HCT116 (cell line): Measurements from ENCODE around the gene RTL10. TPM values are rescaled to one million over a fixed set of nuclear protein-coding genes. Genes with fewer than 3 reads are reported as not detected.

Experiments
- ATAC-seq: fragments of 200-7000 bp; cut with Tn5 transposase; 2 replicates; pipeline ENCODE4 v1.9.1; 2020; ENCODE audit warnings: mild to moderate bottlenecking, moderate library complexity
- BruUV-seq: library from RNA; stranded (reverse); fragments of 400-500 nt; replicated peaks from 2 replicates; lab custom pipeline; 2021; lab: Mats Ljungman, UMichigan
- CTCF ChIA-PET: fragments of 300-600 bp; sonication (Branson Sonifier 250); formaldehyde crosslinking; loops from one replicate; lab custom pipeline; 2021; ENCODE audit warnings: antibody characterized with exemption; lab: Charles Lee
- POLR2A ChIA-PET: fragments of 300-600, 350-600 bp; sonication (Branson Sonifier 250); formaldehyde crosslinking; loops from one replicate; lab custom pipeline; 2021; ENCODE audit warnings: antibody characterized with exemption; lab: Charles Lee
- RAD21 ChIA-PET, 2 experiments: fragments of 300-600 bp; sonication (Branson Sonifier 250); formaldehyde crosslinking; loops; one replicate each; lab custom pipeline; 2023; ENCODE audit warnings: low total read pairs in 2 of 2; ENCODE audit not compliant: uncharacterized antibody in 2 of 2, unreplicated experiment in 2 of 2, low non-redundant PET in 1 of 2; lab: Charles Lee
- DNase-seq: peaks from one replicate; pipeline ENCODE4 v3.0.0-alpha.2; 2010; ENCODE audit warnings: low read depth, low spot score
- H2AFZ ChIP-seq: fragments of 200-600 bp; shearing (Covaris generic), sonication (generic); 2 replicates; pipeline ENCODE4 v1.6.1; 2017; ENCODE audit warnings: low read depth, mixed run types, mixed read lengths, antibody characterized with exemption, low read length; ENCODE audit not compliant: poor library complexity, severe bottlenecking
- H3K27ac ChIP-seq: 2 replicates; pipeline ENCODE4 v1.5.1; 2012; ENCODE audit warnings: low read depth, low read length
- H3K27me3 ChIP-seq: fragments of 200-600 bp; sonication (generic); 2 replicates; pipeline ENCODE4 v1.6.1; 2016; ENCODE audit warnings: mixed run types, low read length, mixed read lengths; ENCODE audit not compliant: insufficient read depth
- H3K36me3 ChIP-seq, 2 experiments: fragments of 200-500 bp in 1 of 2; fragments of 200-600 bp in 1 of 2; sonication (Bioruptor generic) in 1 of 2; sonication (generic) in 1 of 2; 2 replicates each; pipeline versions ENCODE4 v1.5.1 to v1.6.1; 2014 to 2016; ENCODE audit warnings: low read length in 2 of 2, inconsistent platforms in 1 of 2, mixed read lengths in 1 of 2, mixed run types in 1 of 2; ENCODE audit not compliant: insufficient read depth in 2 of 2, control insufficient read depth in 1 of 2
- H3K4me1 ChIP-seq, 2 experiments: fragments of 200-600 bp in 1 of 2; sonication (generic) in 1 of 2; 2 replicates each; pipeline versions ENCODE4 v1.5.1 to v1.6.1; 2012 to 2017; ENCODE audit warnings: low read length in 2 of 2, inconsistent platforms in 1 of 2, mild to moderate bottlenecking in 1 of 2, mixed read lengths in 1 of 2, mixed run types in 1 of 2, moderate library complexity in 1 of 2; ENCODE audit not compliant: insufficient read depth in 2 of 2, control insufficient read depth in 1 of 2
- H3K4me2 ChIP-seq: fragments of 200-600 bp; sonication (generic); 2 replicates; pipeline ENCODE4 v1.6.1; 2017; ENCODE audit warnings: mixed run types, low read length, mixed read lengths
- H3K4me3 ChIP-seq, 2 experiments: fragments of 200-600 bp in 1 of 2; sonication (generic) in 1 of 2; replicated peaks in 1 of 2; 2 replicates each; pipeline ENCODE4 v1.5.1; 2011 to 2016; ENCODE audit warnings: low read length in 2 of 2, control low read depth in 1 of 2, low read depth in 1 of 2, mild to moderate bottlenecking in 1 of 2, mixed read lengths in 1 of 2, mixed run types in 1 of 2
- H3K79me2 ChIP-seq: fragments of 200-600 bp; sonication (generic); 2 replicates; pipeline ENCODE4 v1.6.1; 2017; ENCODE audit warnings: mild to moderate bottlenecking, mixed run types, low read length, moderate library complexity, mixed read lengths; ENCODE audit not compliant: insufficient read depth
- H3K9ac ChIP-seq: fragments of 200-600 bp; sonication (generic); 2 replicates; pipeline ENCODE4 v1.6.1; 2016; ENCODE audit warnings: low read length, mixed read lengths
- H3K9me2 ChIP-seq: fragments of 200-600 bp; sonication (generic), shearing (Covaris generic); 2 replicates; pipeline ENCODE4 v1.6.1; 2017; ENCODE audit warnings: mixed run types, mild to moderate bottlenecking, moderate library complexity; ENCODE audit not compliant: insufficient read depth
- H3K9me3 ChIP-seq, 2 experiments: fragments of 200-500 bp in 1 of 2; fragments of 200-600 bp in 1 of 2; sonication (Bioruptor generic) in 1 of 2; sonication (generic) in 1 of 2; 2 replicates each; pipeline ENCODE4 v1.6.1; 2014 to 2017; ENCODE audit warnings: low read length in 2 of 2, mixed read lengths in 2 of 2, inconsistent platforms in 1 of 2, low read depth in 1 of 2, mild to moderate bottlenecking in 1 of 2, mixed run types in 1 of 2, moderate library complexity in 1 of 2; ENCODE audit not compliant: control insufficient read depth in 1 of 2, insufficient read depth in 1 of 2
- H4K20me1 ChIP-seq: fragments of 200-600 bp; sonication (generic), shearing (Covaris generic); 2 replicates; pipeline ENCODE4 v1.6.1; 2017; ENCODE audit warnings: mixed run types, mild to moderate bottlenecking, moderate library complexity; ENCODE audit not compliant: insufficient read depth
- CTCF ChIP-seq, 3 experiments: fragments of 200-600 bp in 1 of 3; sonication (generic) in 1 of 3; IDR thresholded peaks in 2 of 3; conservative IDR thresholded peaks in 1 of 3; 2 replicates each; pipeline ENCODE4 v1.5.1; 2012 to 2017; ENCODE audit warnings: low read depth in 2 of 3, low read length in 2 of 3, antibody characterized with exemption in 1 of 3, borderline replicate concordance in 1 of 3, control low read depth in 1 of 3, mild to moderate bottlenecking in 1 of 3, mixed read lengths in 1 of 3, mixed run types in 1 of 3, moderate library complexity in 1 of 3; ENCODE audit not compliant: insufficient read depth in 1 of 3
- ELF1 ChIP-seq: IDR thresholded peaks from 2 replicates; pipeline ENCODE4 v1.6.1; 2012; ENCODE audit warnings: low read depth, borderline replicate concordance
- EZH2phosphoT487 ChIP-seq: fragments of 200-600 bp; IDR thresholded peaks from 2 replicates; pipeline ENCODE4 v1.6.1; 2018; ENCODE audit warnings: antibody characterized with exemption, borderline replicate concordance
- POLR2A ChIP-seq: IDR thresholded peaks from 2 replicates; pipeline ENCODE4 v1.7.0; 2011; ENCODE audit warnings: borderline replicate concordance; ENCODE audit not compliant: insufficient read depth, insufficient read length; ENCODE audit errors: extremely low read depth
- POLR2AphosphoS5 ChIP-seq: IDR thresholded peaks from 2 replicates; pipeline ENCODE4 v1.6.1; 2011; ENCODE audit warnings: mild to moderate bottlenecking, low read depth, low read length, moderate library complexity
- SRF ChIP-seq: IDR thresholded peaks from 2 replicates; pipeline ENCODE4 v1.6.1; 2012; ENCODE audit warnings: low read depth
- TCF7L2 ChIP-seq: IDR thresholded peaks from 2 replicates; pipeline ENCODE4 v1.7.0; 2011; ENCODE audit warnings: borderline replicate concordance, inconsistent platforms; ENCODE audit not compliant: insufficient read depth, insufficient read length; ENCODE audit errors: extremely low read depth
- intact Hi-C: fragments of 100-400 bp; cut with micrococcal nuclease; formaldehyde crosslinking; loops from 2 replicates; pipeline ENCODE4 v1.10.0; 2022
- total RNA-seq: library from RNA; stranded (reverse); gene quantifications from one replicate; pipeline ENCODE4 v1.2.1, GENCODE V29; 2021; ENCODE audit not compliant: unreplicated experiment

The RTL10 gene
- total RNA-seq, 1 experiment from 2014 or later = 24.6 TPM

DNA sequence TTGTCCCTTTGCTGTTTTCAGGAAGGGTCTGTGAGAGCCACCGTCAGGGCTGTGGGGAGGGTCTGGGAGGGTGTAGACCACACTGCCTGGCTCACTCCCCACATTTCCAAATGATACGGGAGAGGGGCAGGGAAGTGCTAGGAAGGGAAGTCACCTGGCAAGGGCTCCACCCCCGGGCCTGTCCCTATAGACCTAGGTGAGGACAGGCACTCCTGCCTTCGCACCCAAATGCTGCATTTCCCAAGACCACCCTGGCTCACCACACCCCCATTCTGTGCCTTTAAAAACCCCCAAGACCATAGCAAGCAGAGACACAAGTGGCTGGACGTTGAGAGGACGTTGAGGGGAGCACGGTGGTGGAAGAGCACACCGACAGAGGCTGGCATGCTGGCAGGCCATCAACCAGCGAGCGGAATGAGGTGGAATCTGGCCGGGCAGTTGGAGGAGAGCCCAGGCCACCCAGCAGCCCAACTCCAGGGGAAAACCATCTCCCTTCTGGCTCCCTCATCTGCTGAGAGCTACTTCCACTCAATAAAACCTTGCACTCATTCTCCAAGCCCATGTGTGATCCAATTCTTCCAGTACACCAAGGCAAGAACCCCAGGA is 45.7 kb downstream of the RTL10 start:
- Histone ChIP-seq H3K36me3 (no peaks in the 10 kb centered on the region), H3K27ac (no peak overlapping the region), H3K4me1 (peaks cover 16 to 20% of the 10 kb centered on the region in 2 experiments), H3K9me3 (no peaks in the 10 kb centered on the region), H3K4me2 (no peak overlapping the region), H2AFZ (no peak overlapping the region), H3K4me3 (no peak overlapping the region), H3K9me2 (no peaks in the 10 kb centered on the region), H3K9ac (no peak overlapping the region), H4K20me1 (no peaks in the 10 kb centered on the region), H3K79me2 (no peaks in the 10 kb centered on the region), H3K27me3 (no peaks in the 10 kb centered on the region)
- intact Hi-C loops = no loop called here
- no peak for DNase-seq
- no peak for TF ChIP-seq CTCF (IDR thresholded peaks at IDR 0.05 in 2 of 3, conservative IDR thresholded peaks at IDR 0.05 in 1 of 3; ENCODE audit: borderline replicate concordance in 1 of 3, insufficient read depth in 1 of 3, low read depth in 2 of 3, low read length in 2 of 3)
- TF ChIP-seq EZH2phosphoT487 = no peak
- no peak for TF ChIP-seq ELF1
- TF ChIP-seq POLR2A = no peak
- TF ChIP-seq POLR2AphosphoS5 = no peak
- TF ChIP-seq TCF7L2 = no peak
- TF ChIP-seq SRF = no peak
- no TSS peak for BruUV-seq
- no peak for ATAC-seq
- CTCF ChIA-PET = no interaction called here
- RAD21 ChIA-PET = no interaction called here
- POLR2A ChIA-PET = no interaction called here
